Measurements from ENCODE around the gene E2F1. TPM values are rescaled to one million over a fixed set of nuclear protein-coding genes. Genes with fewer than 3 reads are reported as not detected.

Gene E2F1
- total and polyA plus RNA-seq, 2 donors (not counting 3 experiments of a cell fraction or from before 2014, with no cell fraction given): 20.7 to 29.6 TPM

DNA sequence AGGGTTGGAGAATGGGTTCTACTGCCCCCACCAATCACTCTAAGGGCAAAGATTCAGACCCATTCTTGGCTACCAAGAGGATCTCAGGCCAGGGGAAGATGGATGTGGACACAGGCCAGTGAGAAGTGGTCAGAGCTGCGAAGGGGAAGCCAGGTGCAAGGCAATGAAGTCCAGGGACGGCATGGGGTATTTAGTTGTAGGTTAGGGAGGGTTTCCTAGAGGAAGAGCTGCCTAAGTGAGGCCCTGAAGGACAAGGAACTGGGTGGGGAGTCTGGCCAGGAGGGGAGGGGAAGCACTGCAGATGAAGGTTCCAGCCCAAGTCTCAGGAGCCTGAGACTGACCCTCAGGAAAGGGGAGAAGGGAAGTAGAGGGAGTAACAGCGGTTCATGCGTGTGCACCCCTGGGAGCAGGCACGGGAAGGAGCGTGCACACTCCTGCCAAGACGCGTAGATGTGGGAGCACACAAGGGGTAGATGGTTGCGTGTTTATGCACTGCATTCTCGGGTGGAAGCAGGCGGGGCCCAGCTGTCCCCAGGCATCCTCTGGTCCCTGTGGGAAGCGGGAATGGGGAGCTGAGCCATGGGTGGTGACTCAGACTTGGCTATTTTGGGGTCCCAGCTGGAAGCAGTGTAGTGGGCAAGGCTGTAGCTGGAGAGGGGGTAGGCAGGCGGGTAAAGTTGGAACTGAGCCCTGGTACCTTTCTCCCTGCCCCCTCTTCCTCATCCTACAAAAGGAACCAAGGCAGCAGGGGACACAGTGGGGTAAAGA is 16.1 kb downstream of the E2F1 start:
- TF ChIP-seq, protein P1, sequence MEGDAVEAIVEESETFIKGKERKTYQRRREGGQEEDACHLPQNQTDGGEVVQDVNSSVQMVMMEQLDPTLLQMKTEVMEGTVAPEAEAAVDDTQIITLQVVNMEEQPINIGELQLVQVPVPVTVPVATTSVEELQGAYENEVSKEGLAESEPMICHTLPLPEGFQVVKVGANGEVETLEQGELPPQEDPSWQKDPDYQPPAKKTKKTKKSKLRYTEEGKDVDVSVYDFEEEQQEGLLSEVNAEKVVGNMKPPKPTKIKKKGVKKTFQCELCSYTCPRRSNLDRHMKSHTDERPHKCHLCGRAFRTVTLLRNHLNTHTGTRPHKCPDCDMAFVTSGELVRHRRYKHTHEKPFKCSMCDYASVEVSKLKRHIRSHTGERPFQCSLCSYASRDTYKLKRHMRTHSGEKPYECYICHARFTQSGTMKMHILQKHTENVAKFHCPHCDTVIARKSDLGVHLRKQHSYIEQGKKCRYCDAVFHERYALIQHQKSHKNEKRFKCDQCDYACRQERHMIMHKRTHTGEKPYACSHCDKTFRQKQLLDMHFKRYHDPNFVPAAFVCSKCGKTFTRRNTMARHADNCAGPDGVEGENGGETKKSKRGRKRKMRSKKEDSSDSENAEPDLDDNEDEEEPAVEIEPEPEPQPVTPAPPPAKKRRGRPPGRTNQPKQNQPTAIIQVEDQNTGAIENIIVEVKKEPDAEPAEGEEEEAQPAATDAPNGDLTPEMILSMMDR (IDR thresholded peaks at IDR 0.05; ENCODE audit: extremely low read depth in 1 of 2, insufficient read depth in 1 of 2, low read depth in 1 of 2, low read length in 2 of 2): no peak
- TF ChIP-seq EZH2 (IDR thresholded peaks at IDR 0.05; ENCODE audit: borderline replicate concordance, low read depth, low read length, severe bottlenecking) (no peak), POLR2AphosphoS5 (IDR thresholded peaks at IDR 0.05; ENCODE audit: insufficient read depth, low read depth, low read length) (no peak), FOS (IDR thresholded peaks at IDR 0.05; ENCODE audit: borderline replicate concordance, insufficient read depth, low read length) (no peak), MYC (IDR thresholded peaks at IDR 0.05; ENCODE audit: low read depth, low read length) (no peak), GATA2 (IDR thresholded peaks at IDR 0.05; ENCODE audit: insufficient read depth, insufficient read length, low read depth, low read length) (no peak), POLR2A (IDR thresholded peaks at IDR 0.05; ENCODE audit: low read depth, low read length) (no peak), JUN (IDR thresholded peaks at IDR 0.05; ENCODE audit: borderline replicate concordance, insufficient read depth, insufficient read length, low read depth) (no peak)
- TF ChIP-seq, protein P2, sequence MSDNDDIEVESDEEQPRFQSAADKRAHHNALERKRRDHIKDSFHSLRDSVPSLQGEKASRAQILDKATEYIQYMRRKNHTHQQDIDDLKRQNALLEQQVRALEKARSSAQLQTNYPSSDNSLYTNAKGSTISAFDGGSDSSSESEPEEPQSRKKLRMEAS (IDR thresholded peaks at IDR 0.05; ENCODE audit: insufficient read depth, insufficient read length): no peak
- ChIA-PET POLR2A (no interaction called here), CTCF (interaction anchor here (0.8 to 1.3 kb wide), 2 partner anchors 9 to 19 kb away, joined by 3 to 4 read pairs; no protein-coding TSS in a partner anchor)
- FAIRE-seq (no peak), DNase-seq (ENCODE audit: low read depth, low spot score) (no peak)
- Histone ChIP-seq H3K36me3 (ENCODE audit: control insufficient read depth in 2 of 2, extremely low read depth in 1 of 2, insufficient read depth in 2 of 2, low read length in 2 of 2) (peaks cover 0 to 2% of the 10 kb centered on the region in 2 experiments), H2AFZ (ENCODE audit: low read depth, low read length) (no peak overlapping the region), H3K9me1 (replicated peaks; ENCODE audit: control insufficient read depth, extremely low read depth, insufficient read depth, low read length) (no peaks in the 10 kb centered on the region), H3K4me2 (ENCODE audit: insufficient read depth, low read length) (no peak overlapping the region), H3K9ac (replicated peaks; ENCODE audit: extremely low read depth, insufficient read depth, low read length) (no peak overlapping the region), H3K27me3 (ENCODE audit: control insufficient read depth in 2 of 2, insufficient read depth in 2 of 2, low read length in 2 of 2) (no peaks in the 10 kb centered on the region), H3K9me3 (replicated peaks; ENCODE audit: control insufficient read depth, insufficient read depth, low read length) (no peaks in the 10 kb centered on the region), H3K4me1 (ENCODE audit: control insufficient read depth, extremely low read depth, insufficient read depth, low read length) (peaks cover 23% of the 10 kb centered on the region), H3K27ac (ENCODE audit: insufficient read depth, low read depth, low read length) (no peak overlapping the region), H3K79me2 (ENCODE audit: control insufficient read depth, insufficient read depth, low read length) (no peaks in the 10 kb centered on the region), H4K20me1 (replicated peaks; ENCODE audit: control insufficient read depth, extremely low read depth, insufficient read depth, low read length) (no peaks in the 10 kb centered on the region), H3K4me3 (replicated peaks in 1 of 3; ENCODE audit: insufficient read depth in 1 of 3, low read depth in 1 of 3, low read length in 3 of 3) (no peak overlapping the region)
- intact Hi-C loops (cut with micrococcal nuclease) (loop anchor here (2.0 to 10.0 kb wide), 3 partner anchors 213 to 397 kb away; partner anchors contain the start of gene RALY), dilution Hi-C loops (cut with MboI; ENCODE audit: extremely low pct_ligation_motif_present, low sequenced_read_pairs) (no loop called here)
- BruUV-seq (replicated peaks): no TSS peak
